ENCODE results near the gene ACOT13.
"Not testable (repeated sequence)": the region's sequence is repeated elsewhere in the genome, so short reads cannot be mapped to it uniquely, and the experiment has no call there.

ACOT13 gene

DNA sequence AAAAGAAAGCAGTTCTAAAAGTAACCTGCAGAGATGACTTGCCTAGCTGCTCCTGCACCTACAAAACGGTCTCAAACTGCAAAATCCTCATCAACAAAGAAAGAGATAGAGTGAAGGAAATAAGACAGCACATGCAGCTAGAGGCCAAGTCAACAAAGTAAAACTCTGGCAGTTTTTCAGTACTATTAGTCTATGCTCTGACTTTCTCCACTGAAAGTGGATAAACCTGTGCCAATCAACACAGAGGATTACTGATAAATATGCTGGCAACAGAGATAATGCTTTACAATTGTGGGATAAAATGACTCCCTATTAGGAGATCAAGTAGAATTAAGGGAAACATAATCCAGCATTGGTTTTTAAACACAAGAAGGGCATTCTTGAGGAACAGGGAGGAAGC lies 34.3 kb upstream of the ACOT13 start:
- DNase-seq (ENCODE audit: low spot score): no peak
- TF ChIP-seq, protein P1, sequence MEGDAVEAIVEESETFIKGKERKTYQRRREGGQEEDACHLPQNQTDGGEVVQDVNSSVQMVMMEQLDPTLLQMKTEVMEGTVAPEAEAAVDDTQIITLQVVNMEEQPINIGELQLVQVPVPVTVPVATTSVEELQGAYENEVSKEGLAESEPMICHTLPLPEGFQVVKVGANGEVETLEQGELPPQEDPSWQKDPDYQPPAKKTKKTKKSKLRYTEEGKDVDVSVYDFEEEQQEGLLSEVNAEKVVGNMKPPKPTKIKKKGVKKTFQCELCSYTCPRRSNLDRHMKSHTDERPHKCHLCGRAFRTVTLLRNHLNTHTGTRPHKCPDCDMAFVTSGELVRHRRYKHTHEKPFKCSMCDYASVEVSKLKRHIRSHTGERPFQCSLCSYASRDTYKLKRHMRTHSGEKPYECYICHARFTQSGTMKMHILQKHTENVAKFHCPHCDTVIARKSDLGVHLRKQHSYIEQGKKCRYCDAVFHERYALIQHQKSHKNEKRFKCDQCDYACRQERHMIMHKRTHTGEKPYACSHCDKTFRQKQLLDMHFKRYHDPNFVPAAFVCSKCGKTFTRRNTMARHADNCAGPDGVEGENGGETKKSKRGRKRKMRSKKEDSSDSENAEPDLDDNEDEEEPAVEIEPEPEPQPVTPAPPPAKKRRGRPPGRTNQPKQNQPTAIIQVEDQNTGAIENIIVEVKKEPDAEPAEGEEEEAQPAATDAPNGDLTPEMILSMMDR (IDR thresholded peaks at IDR 0.05; ENCODE audit: extremely low read depth, insufficient read depth, missing control alignments): no peak
- in situ Hi-C loops (cut with MboI; ENCODE audit: low pct_unique_long_range_greater_than_20kb, low sequenced_read_pairs, unreplicated experiment): no loop called here

DNA sequence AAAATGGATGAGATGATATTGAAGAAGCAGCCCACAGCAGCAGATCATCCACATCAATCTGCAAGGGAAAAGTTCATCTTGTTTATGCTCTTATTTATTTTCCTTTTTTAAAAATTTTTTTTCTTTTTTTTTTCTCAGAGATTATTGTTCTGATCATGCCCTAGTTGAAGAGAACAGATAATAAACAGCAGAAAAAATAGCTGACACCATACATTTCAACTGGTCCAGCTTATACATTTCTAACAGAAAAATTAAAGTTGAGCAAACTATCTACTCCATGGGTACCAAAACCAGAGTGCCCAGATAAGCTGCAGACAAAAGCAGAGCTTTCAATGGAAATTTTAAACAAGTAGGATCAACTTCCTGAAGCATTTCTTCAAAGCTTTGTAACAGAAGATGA lies 30.2 kb upstream of the ACOT13 start:
- no peak for DNase-seq (ENCODE audit: low spot score)
- in situ Hi-C loops (cut with MboI; ENCODE audit: low pct_unique_long_range_greater_than_20kb, low sequenced_read_pairs, unreplicated experiment): no loop called here
- TF ChIP-seq, protein P1 (IDR thresholded peaks at IDR 0.05; ENCODE audit: extremely low read depth, insufficient read depth, missing control alignments): no peak

DNA sequence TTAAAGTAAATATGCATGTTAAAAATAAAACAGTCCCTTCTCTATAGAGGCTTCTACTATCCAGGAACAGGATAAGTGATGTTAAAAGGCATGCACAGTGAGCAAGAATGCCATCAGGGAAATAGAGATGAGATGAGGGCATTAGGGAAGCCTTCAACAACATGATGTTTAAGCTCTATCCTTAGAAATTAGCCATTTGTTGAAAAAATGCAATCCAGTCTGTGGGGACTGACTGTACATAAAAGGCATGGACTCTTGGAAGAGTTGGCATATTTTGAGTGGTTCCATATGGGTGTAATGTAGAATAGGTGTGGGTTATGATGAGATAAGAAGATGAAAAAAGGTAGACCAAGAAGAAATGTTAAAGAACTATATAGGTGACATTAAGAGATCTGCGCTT lies 26.7 kb upstream of the ACOT13 start:
- in situ Hi-C loops (cut with MboI; ENCODE audit: low pct_unique_long_range_greater_than_20kb, low sequenced_read_pairs, unreplicated experiment): no loop called here
- TF ChIP-seq, protein P1 (IDR thresholded peaks at IDR 0.05; ENCODE audit: extremely low read depth, insufficient read depth, missing control alignments): no peak

DNA sequence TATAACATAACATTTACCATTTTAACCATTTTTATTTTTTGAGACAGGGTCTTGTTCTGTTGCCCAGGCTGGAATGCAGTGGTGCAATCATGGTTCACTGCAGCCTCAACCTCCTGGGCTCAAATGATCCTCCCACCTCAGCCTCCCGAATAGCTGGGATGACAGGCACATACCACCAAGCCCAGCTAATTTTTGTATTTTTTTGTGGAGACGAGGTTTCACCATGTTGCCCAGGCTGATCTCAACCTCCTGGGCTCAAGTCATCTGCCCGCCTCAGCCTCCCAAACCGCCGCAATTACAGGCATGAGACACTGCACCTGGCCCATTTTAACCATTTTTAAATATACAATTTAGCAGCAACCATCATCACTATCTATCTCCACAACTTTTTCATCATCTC lies 26.2 kb upstream of the ACOT13 start:
- DNase-seq (ENCODE audit: low spot score); in situ Hi-C loops (cut with MboI; ENCODE audit: low pct_unique_long_range_greater_than_20kb, low sequenced_read_pairs, unreplicated experiment): not testable (repeated sequence)

More for the DNA sequence above, 26.7 kb upstream of the ACOT13 start:
- no peak for DNase-seq (ENCODE audit: low spot score)

DNA sequence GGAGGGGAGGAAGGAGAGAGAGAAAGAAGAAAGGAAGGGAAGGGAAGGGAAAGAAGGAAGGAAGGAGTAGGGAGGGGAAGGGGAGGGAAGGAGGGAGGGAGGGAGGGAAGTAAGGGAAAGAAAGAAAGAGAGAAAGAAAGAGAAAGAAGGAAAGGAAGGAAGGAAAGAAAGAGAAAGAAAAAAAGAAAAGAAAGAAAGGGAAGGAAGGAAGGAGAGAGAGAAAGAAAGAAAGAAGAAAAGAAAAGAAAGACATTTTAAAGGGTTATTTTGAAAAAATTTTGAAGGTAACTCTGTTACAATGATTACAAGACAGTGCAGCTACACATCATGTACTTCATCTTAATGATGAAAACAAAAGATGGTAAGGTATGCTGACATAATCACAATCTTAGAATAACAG lies 24.8 kb upstream of the ACOT13 start:
- TF ChIP-seq, protein P1 (IDR thresholded peaks at IDR 0.05; ENCODE audit: extremely low read depth, insufficient read depth, missing control alignments): no peak
- no peak for DNase-seq (ENCODE audit: low spot score)
- in situ Hi-C loops (cut with MboI; ENCODE audit: low pct_unique_long_range_greater_than_20kb, low sequenced_read_pairs, unreplicated experiment): no loop called here

DNA sequence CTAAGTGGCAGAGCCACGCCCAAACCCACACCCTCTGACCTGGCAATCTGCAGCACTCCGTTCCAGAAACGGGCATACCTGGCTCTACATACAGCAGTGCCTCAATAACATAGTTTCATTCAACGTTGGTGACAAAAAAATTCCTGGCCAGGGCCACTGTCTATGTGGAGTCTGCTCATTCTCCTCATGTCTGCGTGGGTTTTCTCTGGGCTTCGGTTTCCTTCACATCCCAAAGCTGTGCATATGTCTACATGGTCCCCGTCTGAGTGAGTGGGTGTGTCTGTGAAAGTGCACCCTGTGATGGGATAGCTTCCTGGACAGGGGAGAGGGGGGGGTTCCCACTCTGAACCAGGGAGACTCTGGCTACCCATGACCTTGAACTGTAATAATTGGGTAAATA lies 23.0 kb upstream of the ACOT13 start:
- TF ChIP-seq, protein P1 (IDR thresholded peaks at IDR 0.05; ENCODE audit: extremely low read depth, insufficient read depth, missing control alignments): no peak
- in situ Hi-C loops (cut with MboI; ENCODE audit: low pct_unique_long_range_greater_than_20kb, low sequenced_read_pairs, unreplicated experiment): no loop called here
- no peak for DNase-seq (ENCODE audit: low spot score)

DNA sequence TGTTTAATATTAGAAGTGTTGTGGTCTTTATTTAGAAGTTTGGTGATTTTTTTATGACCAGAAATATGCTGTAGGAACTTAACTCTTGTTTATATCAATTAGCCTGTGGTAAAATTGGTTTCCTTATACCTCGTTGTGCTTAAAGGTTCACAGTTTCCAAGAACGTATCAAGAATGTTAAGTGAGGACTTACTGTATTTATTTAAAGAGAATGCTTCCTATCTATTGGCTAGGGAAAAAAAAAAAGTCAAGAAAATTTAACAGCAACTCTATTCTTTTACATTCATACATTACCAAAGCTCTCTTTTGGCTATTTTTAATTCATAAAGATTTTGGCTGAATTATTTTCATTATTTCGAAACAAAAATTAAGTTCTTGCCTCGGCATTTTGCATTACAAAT lies 22.5 kb upstream of the ACOT13 start:
- DNase-seq (ENCODE audit: low spot score): no peak
- TF ChIP-seq, protein P1 (IDR thresholded peaks at IDR 0.05; ENCODE audit: extremely low read depth, insufficient read depth, missing control alignments): no peak
- in situ Hi-C loops (cut with MboI; ENCODE audit: low pct_unique_long_range_greater_than_20kb, low sequenced_read_pairs, unreplicated experiment): no loop called here

Measured in GM13977 (cell line).